ENCODE results near the gene MYO9A. TPM values are rescaled to one million over a fixed set of nuclear protein-coding genes. Genes with fewer than 3 reads are reported as not detected.

Gene MYO9A
- total RNA-seq, 1 experiment from 2014 or later, result 142 TPM

- Histone ChIP-seq H3K27ac (ENCODE audit: low read length) (no peak overlapping the region), H3K27me3 (ENCODE audit: low read length) (no peaks in the 10 kb centered on the region), H4K20me1 (ENCODE audit: insufficient read depth, low read depth, low read length) (no peaks in the 10 kb centered on the region), H2AFZ (ENCODE audit: low read length) (no peak overlapping the region), H3K4me3 (ENCODE audit: low read length) (no peak overlapping the region), H3K79me2 (ENCODE audit: low read length) (no peaks in the 10 kb centered on the region), H3K36me3 (ENCODE audit: insufficient read depth, low read length) (peaks cover 47% of the 10 kb centered on the region; the same call in 1 of the 2 replicates), H3K4me2 (ENCODE audit: low read depth, low read length, poor library complexity, severe bottlenecking) (no peak overlapping the region), H3K9me3 (ENCODE audit: low read length) (no peaks in the 10 kb centered on the region), H3K9me2 (replicated peaks; ENCODE audit: insufficient read depth, low read length) (no peaks in the 10 kb centered on the region), H3K4me1 (ENCODE audit: low read length) (no peaks in the 10 kb centered on the region), H3K9ac (ENCODE audit: low read length) (no peak overlapping the region)
- no peak for DNase-seq
Measured at GRCh38 chr15:71916834-71917233, 201.1 kb downstream of the MYO9A start.

GRCh38 chr15:71914092-71914491 lies 203.9 kb downstream of the MYO9A start:
- Histone ChIP-seq H3K4me3 (ENCODE audit: low read length) (no peak overlapping the region), H3K27me3 (ENCODE audit: low read length) (no peaks in the 10 kb centered on the region), H3K4me1 (ENCODE audit: low read length) (peaks cover 6% of the 10 kb centered on the region; the same call in 1 of the 2 replicates), H3K4me2 (ENCODE audit: low read depth, low read length, poor library complexity, severe bottlenecking) (no peak overlapping the region), H3K36me3 (ENCODE audit: insufficient read depth, low read length) (peaks cover 69% of the 10 kb centered on the region), H3K27ac (ENCODE audit: low read length) (no peak overlapping the region), H3K9ac (ENCODE audit: low read length) (no peak overlapping the region), H3K9me2 (replicated peaks; ENCODE audit: insufficient read depth, low read length) (no peaks in the 10 kb centered on the region), H3K79me2 (ENCODE audit: low read length) (no peaks in the 10 kb centered on the region), H4K20me1 (ENCODE audit: insufficient read depth, low read depth, low read length) (no peaks in the 10 kb centered on the region), H3K9me3 (ENCODE audit: low read length) (no peaks in the 10 kb centered on the region), H2AFZ (ENCODE audit: low read length) (no peak overlapping the region)
- DNase-seq, result no peak

GRCh38 chr15:71899674-71900073 lies 218.3 kb downstream of the MYO9A start:
- Histone ChIP-seq H3K4me3 (ENCODE audit: low read length) (no peak overlapping the region), H3K4me1 (ENCODE audit: low read length) (no peaks in the 10 kb centered on the region), H3K9me3 (ENCODE audit: low read length) (no peaks in the 10 kb centered on the region), H4K20me1 (ENCODE audit: insufficient read depth, low read depth, low read length) (no peaks in the 10 kb centered on the region), H3K9ac (ENCODE audit: low read length) (no peak overlapping the region), H2AFZ (ENCODE audit: low read length) (no peak overlapping the region), H3K27ac (ENCODE audit: low read length) (no peak overlapping the region), H3K9me2 (replicated peaks; ENCODE audit: insufficient read depth, low read length) (no peaks in the 10 kb centered on the region; the same call in 1 of the 2 replicates), H3K4me2 (ENCODE audit: low read depth, low read length, poor library complexity, severe bottlenecking) (no peak overlapping the region), H3K79me2 (ENCODE audit: low read length) (peaks cover 9% of the 10 kb centered on the region; the same call in 1 of the 2 replicates), H3K36me3 (ENCODE audit: insufficient read depth, low read length) (peaks cover 49% of the 10 kb centered on the region), H3K27me3 (ENCODE audit: low read length) (no peaks in the 10 kb centered on the region)
- no peak for DNase-seq

GRCh38 chr15:71893691-71894090 lies 224.3 kb downstream of the MYO9A start:
- H3K27ac ChIP-seq (ENCODE audit: low read length), result no peak overlapping the region

GRCh38 chr15:71892335-71892734 lies 225.6 kb downstream of the MYO9A start:
- Histone ChIP-seq H3K4me1 (ENCODE audit: low read length) (peaks cover 19% of the 10 kb centered on the region), H3K36me3 (ENCODE audit: insufficient read depth, low read length) (peaks cover 49% of the 10 kb centered on the region), H3K4me2 (ENCODE audit: low read depth, low read length, poor library complexity, severe bottlenecking) (no peak overlapping the region), H3K9ac (ENCODE audit: low read length) (no peak overlapping the region), H3K79me2 (ENCODE audit: low read length) (peaks cover 18% of the 10 kb centered on the region; the same call in 1 of the 2 replicates), H3K27ac (ENCODE audit: low read length) (no peak overlapping the region), H3K9me3 (ENCODE audit: low read length) (no peaks in the 10 kb centered on the region), H3K9me2 (replicated peaks; ENCODE audit: insufficient read depth, low read length) (no peaks in the 10 kb centered on the region), H4K20me1 (ENCODE audit: insufficient read depth, low read depth, low read length) (no peaks in the 10 kb centered on the region), H2AFZ (ENCODE audit: low read length) (no peak overlapping the region), H3K27me3 (ENCODE audit: low read length) (no peaks in the 10 kb centered on the region), H3K4me3 (ENCODE audit: low read length) (no peak overlapping the region)
- DNase-seq, result no peak

More at GRCh38 chr15:71893691-71894090, 224.3 kb downstream of the MYO9A start:
- H3K27me3 ChIP-seq (ENCODE audit: low read length), result no peaks in the 10 kb centered on the region
- no peak overlapping the region for H3K4me2 ChIP-seq (ENCODE audit: low read depth, low read length, poor library complexity, severe bottlenecking)
- peaks cover 45% of the 10 kb centered on the region for H3K36me3 ChIP-seq (ENCODE audit: insufficient read depth, low read length)
- no peaks in the 10 kb centered on the region for H4K20me1 ChIP-seq (ENCODE audit: insufficient read depth, low read depth, low read length)
- H3K79me2 ChIP-seq (ENCODE audit: low read length), result peaks cover 18% of the 10 kb centered on the region; the same call in 1 of the 2 replicates
- no peaks in the 10 kb centered on the region; the same call in 1 of the 2 replicates for H3K9me2 ChIP-seq (replicated peaks; ENCODE audit: insufficient read depth, low read length)
- no peak overlapping the region for H3K9ac ChIP-seq (ENCODE audit: low read length)
- H3K9me3 ChIP-seq (ENCODE audit: low read length), result no peaks in the 10 kb centered on the region
- no peak for DNase-seq
- peaks cover 19% of the 10 kb centered on the region for H3K4me1 ChIP-seq (ENCODE audit: low read length)
- H2AFZ ChIP-seq (ENCODE audit: low read length), result no peak overlapping the region
- H3K4me3 ChIP-seq (ENCODE audit: low read length), result no peak overlapping the region

- Histone ChIP-seq H3K36me3 (ENCODE audit: insufficient read depth, low read length) (peaks cover 52% of the 10 kb centered on the region), H3K79me2 (ENCODE audit: low read length) (peaks cover 18% of the 10 kb centered on the region; the same call in 1 of the 2 replicates), H4K20me1 (ENCODE audit: insufficient read depth, low read depth, low read length) (no peaks in the 10 kb centered on the region), H3K9ac (ENCODE audit: low read length) (no peak overlapping the region), H3K4me3 (ENCODE audit: low read length) (no peak overlapping the region), H3K9me3 (ENCODE audit: low read length) (no peaks in the 10 kb centered on the region), H2AFZ (ENCODE audit: low read length) (no peak overlapping the region), H3K27ac (ENCODE audit: low read length) (no peak overlapping the region), H3K27me3 (ENCODE audit: low read length) (no peaks in the 10 kb centered on the region), H3K9me2 (replicated peaks; ENCODE audit: insufficient read depth, low read length) (no peaks in the 10 kb centered on the region), H3K4me2 (ENCODE audit: low read depth, low read length, poor library complexity, severe bottlenecking) (no peak overlapping the region), H3K4me1 (ENCODE audit: low read length) (peaks cover 19% of the 10 kb centered on the region)
- DNase-seq, result no peak
Measured at GRCh38 chr15:71891026-71891425, 226.9 kb downstream of the MYO9A start.

- DNase-seq, result no peak
- peaks cover 19% of the 10 kb centered on the region for H3K4me1 ChIP-seq (ENCODE audit: low read length)
- H3K9me2 ChIP-seq (replicated peaks; ENCODE audit: insufficient read depth, low read length), result no peaks in the 10 kb centered on the region
- no peaks in the 10 kb centered on the region for H4K20me1 ChIP-seq (ENCODE audit: insufficient read depth, low read depth, low read length)
- no peaks in the 10 kb centered on the region for H3K9me3 ChIP-seq (ENCODE audit: low read length)
- H3K27me3 ChIP-seq (ENCODE audit: low read length), result no peaks in the 10 kb centered on the region
- H3K27ac ChIP-seq (ENCODE audit: low read length), result no peak overlapping the region
- H3K79me2 ChIP-seq (ENCODE audit: low read length), result peaks cover 16% of the 10 kb centered on the region; the same call in 1 of the 2 replicates
- H3K9ac ChIP-seq (ENCODE audit: low read length), result no peak overlapping the region
- H3K4me2 ChIP-seq (ENCODE audit: low read depth, low read length, poor library complexity, severe bottlenecking), result no peak overlapping the region
- peaks cover 56% of the 10 kb centered on the region for H3K36me3 ChIP-seq (ENCODE audit: insufficient read depth, low read length)
- H3K4me3 ChIP-seq (ENCODE audit: low read length), result no peak overlapping the region
- no peak overlapping the region for H2AFZ ChIP-seq (ENCODE audit: low read length)
Measured at GRCh38 chr15:71889947-71890346, 228.0 kb downstream of the MYO9A start.

- Histone ChIP-seq H3K79me2 (ENCODE audit: low read length) (peaks cover 14% of the 10 kb centered on the region; the same call in 1 of the 2 replicates), H3K4me1 (ENCODE audit: low read length) (peaks cover 19% of the 10 kb centered on the region), H3K9ac (ENCODE audit: low read length) (no peak overlapping the region), H3K9me2 (replicated peaks; ENCODE audit: insufficient read depth, low read length) (no peaks in the 10 kb centered on the region), H3K4me3 (ENCODE audit: low read length) (no peak overlapping the region), H3K27me3 (ENCODE audit: low read length) (no peaks in the 10 kb centered on the region), H2AFZ (ENCODE audit: low read length) (no peak overlapping the region), H3K9me3 (ENCODE audit: low read length) (no peaks in the 10 kb centered on the region), H4K20me1 (ENCODE audit: insufficient read depth, low read depth, low read length) (no peaks in the 10 kb centered on the region), H3K36me3 (ENCODE audit: insufficient read depth, low read length) (peaks cover 60% of the 10 kb centered on the region), H3K4me2 (ENCODE audit: low read depth, low read length, poor library complexity, severe bottlenecking) (no peak overlapping the region), H3K27ac (ENCODE audit: low read length) (no peak overlapping the region)
- no peak for DNase-seq
Measured at GRCh38 chr15:71889385-71889784, 228.6 kb downstream of the MYO9A start.
